A673 (cell line): ENCODE results near the gene LARP1. TPM values are rescaled to one million over a fixed set of nuclear protein-coding genes. Genes with fewer than 3 reads are reported as not detected.

Experiments used
- BruUV-seq: library from RNA; stranded (reverse); fragments of 400-500 nt; replicated peaks from 2 replicates; lab custom pipeline; 2021; lab: Mats Ljungman, UMichigan
- CTCF ChIA-PET: fragments of 300-600 bp; sonication (Branson Sonifier 250); formaldehyde crosslinking; loops from one replicate; lab custom pipeline; 2022; ENCODE audit warnings: antibody characterized with exemption; lab: Charles Lee
- POLR2A ChIA-PET: fragments of 300-600 bp; sonication (Branson Sonifier 250); formaldehyde crosslinking; loops from one replicate; lab custom pipeline; 2022; ENCODE audit warnings: antibody characterized with exemption; ENCODE audit not compliant: low non-redundant PET; lab: Charles Lee
- DNase-seq: peaks from one replicate; pipeline ENCODE4 v3.0.0-alpha.2; 2015; ENCODE audit warnings: low spot score
- H3K27ac ChIP-seq: fragments of 200-600 bp; sonication (generic); 2 replicates; pipeline ENCODE4 v1.5.1; 2016; ENCODE audit warnings: mixed run types, low read depth, mild to moderate bottlenecking, mixed read lengths, antibody characterized with exemption, low read length; ENCODE audit not compliant: poor library complexity, severe bottlenecking
- H3K27me3 ChIP-seq: fragments of 200-600 bp; sonication (generic); replicated peaks from 2 replicates; pipeline ENCODE4 v1.6.1; 2017; ENCODE audit warnings: mixed run types, low read depth, mild to moderate bottlenecking, mixed read lengths, antibody characterized with exemption, low read length; ENCODE audit not compliant: insufficient read depth, poor library complexity
- H3K36me3 ChIP-seq: fragments of 200-600 bp; sonication (generic); 2 replicates; pipeline ENCODE4 v1.6.1; 2016; ENCODE audit warnings: mixed run types, mild to moderate bottlenecking, mixed read lengths, antibody characterized with exemption, low read length; ENCODE audit not compliant: insufficient read depth, poor library complexity, severe bottlenecking
- H3K4me1 ChIP-seq: fragments of 200-600 bp; sonication (generic); 2 replicates; pipeline ENCODE4 v1.6.1; 2017; ENCODE audit warnings: mixed run types, mild to moderate bottlenecking, mixed read lengths, antibody characterized with exemption, low read length; ENCODE audit not compliant: insufficient read depth, poor library complexity, severe bottlenecking
- H3K4me3 ChIP-seq: fragments of 200-600 bp; sonication (generic); 2 replicates; pipeline ENCODE4 v1.5.1; 2016; ENCODE audit warnings: low read depth, mixed run types, mild to moderate bottlenecking, mixed read lengths, low read length; ENCODE audit not compliant: poor library complexity, severe bottlenecking
- H3K9me3 ChIP-seq: fragments of 200-600 bp; sonication (generic); 2 replicates; pipeline ENCODE4 v1.6.1; 2016; ENCODE audit warnings: mixed run types, low read depth, mild to moderate bottlenecking, mixed read lengths, antibody characterized with exemption, low read length; ENCODE audit not compliant: poor library complexity, severe bottlenecking
- EZH2 ChIP-seq: fragments of 200-600 bp; sonication (generic); IDR thresholded peaks from 2 replicates; pipeline ENCODE4 v1.6.1; 2017; ENCODE audit warnings: borderline replicate concordance, low read depth, mild to moderate bottlenecking, mixed read lengths, antibody characterized with exemption, low read length; ENCODE audit not compliant: poor library complexity, severe bottlenecking
- intact Hi-C: fragments of 100-400 bp; cut with micrococcal nuclease; formaldehyde crosslinking; loops from one replicate; pipeline ENCODE4 v1.10.0; 2022; ENCODE audit not compliant: unreplicated experiment
- total RNA-seq: library from RNA; stranded (reverse); gene quantifications from 2 replicates; pipeline ENCODE4 v1.2.3, GENCODE V29; 2021
- TF ChIP-seq, protein P1 (sequence below): fragments of 300-800, 200-600 bp; sonication (generic); conservative IDR thresholded peaks from 2 replicates; pipeline ENCODE4 v1.5.1; 2017; ENCODE audit warnings: low read depth, mild to moderate bottlenecking, antibody characterized with exemption, low read length, moderate library complexity, mixed read lengths

The LARP1 gene
- total RNA-seq, 1 experiment from 2014 or later = 257 TPM

DNA sequence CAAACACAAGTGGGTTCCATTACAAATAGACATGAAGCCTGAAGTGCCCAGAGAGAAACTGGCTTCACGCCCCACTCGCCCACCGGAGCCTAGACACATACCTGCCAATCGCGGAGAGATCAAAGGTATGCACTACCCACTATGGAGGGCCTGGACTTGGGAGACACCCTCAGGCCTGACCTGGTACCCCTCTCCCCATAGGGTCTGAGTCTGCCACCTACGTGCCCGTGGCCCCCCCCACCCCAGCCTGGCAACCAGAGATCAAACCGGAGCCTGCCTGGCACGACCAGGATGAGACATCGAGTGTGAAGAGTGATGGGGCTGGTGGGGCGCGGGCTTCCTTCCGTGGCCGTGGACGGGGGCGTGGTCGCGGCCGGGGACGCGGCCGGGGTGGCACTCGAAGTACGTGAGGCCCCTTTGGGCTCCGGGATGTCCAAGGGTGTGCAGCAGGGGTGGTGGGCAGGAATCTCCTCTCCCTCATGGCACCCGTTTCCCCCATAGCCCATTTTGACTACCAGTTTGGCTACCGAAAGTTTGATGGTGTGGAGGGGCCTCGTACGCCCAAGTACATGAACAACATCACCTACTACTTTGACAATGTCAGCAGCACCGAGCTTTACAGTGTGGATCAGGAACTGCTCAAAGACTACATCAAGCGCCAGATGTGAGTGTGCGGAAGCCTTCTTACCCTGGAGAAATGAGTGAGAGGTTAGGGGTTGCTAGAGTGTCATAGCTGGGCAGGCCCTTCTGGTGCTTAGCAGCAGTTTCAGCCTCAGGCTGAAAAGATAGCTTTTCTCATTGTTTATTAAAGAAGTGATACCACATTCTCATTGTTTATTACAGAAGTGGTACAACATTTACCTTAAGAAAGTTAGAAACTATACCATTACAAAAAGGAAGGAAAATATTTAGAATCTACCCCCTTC is 38.7 kb downstream of the LARP1 start:
- BruUV-seq = no TSS peak
- ChIA-PET CTCF (no interaction called here), POLR2A (no interaction called here)
- H3K9me3 ChIP-seq = no peaks in the 10 kb centered on the region
- H3K27ac ChIP-seq = no peak overlapping the region
- H3K4me3 ChIP-seq = no peak overlapping the region
- peaks cover 72% of the 10 kb centered on the region for H3K36me3 ChIP-seq
- DNase-seq = no peak
- TF ChIP-seq EZH2 = no peak
- TF ChIP-seq, protein P1, sequence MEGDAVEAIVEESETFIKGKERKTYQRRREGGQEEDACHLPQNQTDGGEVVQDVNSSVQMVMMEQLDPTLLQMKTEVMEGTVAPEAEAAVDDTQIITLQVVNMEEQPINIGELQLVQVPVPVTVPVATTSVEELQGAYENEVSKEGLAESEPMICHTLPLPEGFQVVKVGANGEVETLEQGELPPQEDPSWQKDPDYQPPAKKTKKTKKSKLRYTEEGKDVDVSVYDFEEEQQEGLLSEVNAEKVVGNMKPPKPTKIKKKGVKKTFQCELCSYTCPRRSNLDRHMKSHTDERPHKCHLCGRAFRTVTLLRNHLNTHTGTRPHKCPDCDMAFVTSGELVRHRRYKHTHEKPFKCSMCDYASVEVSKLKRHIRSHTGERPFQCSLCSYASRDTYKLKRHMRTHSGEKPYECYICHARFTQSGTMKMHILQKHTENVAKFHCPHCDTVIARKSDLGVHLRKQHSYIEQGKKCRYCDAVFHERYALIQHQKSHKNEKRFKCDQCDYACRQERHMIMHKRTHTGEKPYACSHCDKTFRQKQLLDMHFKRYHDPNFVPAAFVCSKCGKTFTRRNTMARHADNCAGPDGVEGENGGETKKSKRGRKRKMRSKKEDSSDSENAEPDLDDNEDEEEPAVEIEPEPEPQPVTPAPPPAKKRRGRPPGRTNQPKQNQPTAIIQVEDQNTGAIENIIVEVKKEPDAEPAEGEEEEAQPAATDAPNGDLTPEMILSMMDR = no peak
- H3K4me1 ChIP-seq = no peaks in the 10 kb centered on the region
- no peaks in the 10 kb centered on the region for H3K27me3 ChIP-seq
- intact Hi-C loops = no loop called here

DNA sequence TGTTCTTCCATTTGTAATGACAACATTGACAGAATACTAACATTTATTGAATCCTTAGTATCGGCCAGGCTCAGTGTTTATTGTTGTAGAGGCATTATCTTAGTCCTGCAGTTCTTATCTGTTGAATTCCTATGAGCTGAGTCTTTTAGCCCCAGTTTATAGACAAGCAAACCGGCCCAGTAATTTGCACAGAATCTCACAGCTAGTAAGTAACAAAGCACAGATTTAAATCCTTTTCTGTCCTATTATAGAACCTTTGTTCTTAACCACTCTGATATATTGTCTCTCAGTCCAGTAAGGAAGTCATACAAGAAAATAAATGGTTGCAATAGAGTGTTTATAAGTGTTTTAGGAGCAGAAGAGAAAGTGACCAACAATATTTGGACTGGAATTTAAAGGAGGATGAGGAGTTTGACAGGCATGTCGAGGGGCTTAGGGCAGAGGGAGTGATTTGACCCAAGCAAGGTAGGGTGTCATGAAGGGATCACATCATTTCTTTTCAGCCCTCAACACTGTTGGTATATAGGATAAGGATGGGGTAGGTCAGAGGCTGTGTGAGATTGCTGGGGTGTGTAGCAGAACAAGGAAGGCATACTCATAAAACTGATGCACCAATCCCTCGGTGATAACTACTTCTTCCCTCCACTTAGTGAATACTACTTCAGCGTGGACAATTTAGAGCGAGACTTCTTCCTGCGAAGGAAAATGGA is 39.5 kb downstream of the LARP1 start:
- CTCF ChIA-PET = no interaction called here

DNA sequence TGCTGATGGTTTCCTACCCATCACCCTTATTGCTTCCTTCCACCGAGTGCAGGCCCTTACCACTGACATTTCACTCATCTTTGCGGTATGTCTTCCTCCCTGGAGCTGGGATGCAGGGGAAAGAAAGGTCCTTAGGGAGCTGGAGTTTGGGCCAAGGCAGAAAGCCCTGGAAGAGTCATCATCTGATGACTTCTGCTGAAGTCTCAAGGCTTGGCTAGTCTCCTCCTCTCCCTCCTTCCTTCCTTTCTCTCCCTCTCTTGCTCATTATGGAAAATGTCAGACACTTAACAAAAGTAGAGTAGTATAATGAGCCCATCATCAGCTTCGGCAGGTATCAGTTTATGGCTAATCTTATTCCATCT is 40.0 kb downstream of the LARP1 start:
- ChIA-PET POLR2A (no interaction called here), CTCF (interaction anchor here (0.6 kb wide), 1 partner anchor 19 kb away, joined by 6 read pairs; no protein-coding TSS in a partner anchor)
- TF ChIP-seq, protein P1 = no peak
- TF ChIP-seq EZH2 = no peak
- Histone ChIP-seq H3K9me3 (no peaks in the 10 kb centered on the region), H3K4me1 (no peaks in the 10 kb centered on the region), H3K27me3 (no peaks in the 10 kb centered on the region), H3K36me3 (peaks cover 85% of the 10 kb centered on the region), H3K4me3 (no peak overlapping the region), H3K27ac (no peak overlapping the region)
- intact Hi-C loops = no loop called here
- BruUV-seq = no TSS peak
- no peak for DNase-seq

More for the DNA sequence above, 39.5 kb downstream of the LARP1 start:
- Histone ChIP-seq H3K9me3 (no peaks in the 10 kb centered on the region), H3K27ac (no peak overlapping the region), H3K4me1 (no peaks in the 10 kb centered on the region), H3K27me3 (no peaks in the 10 kb centered on the region), H3K4me3 (no peak overlapping the region), H3K36me3 (peaks cover 80% of the 10 kb centered on the region)
- BruUV-seq = no TSS peak
- no peak for DNase-seq
- intact Hi-C loops = no loop called here
- TF ChIP-seq EZH2 = no peak
- TF ChIP-seq, protein P1 = no peak
- POLR2A ChIA-PET = no interaction called here
